Bone marrow (tissue), 2 donors: ENCODE results near the gene GPC1.

Experiments
- DNase-seq, 2 donors: peaks; one replicate each; lab custom pipeline; 2025; lab: John Stamatoyannopoulos, UW

Gene GPC1

GRCh38 chr2:240412975-240413812 is 22.3 kb upstream of the GPC1 start:
- no peak for DNase-seq

- no peak for DNase-seq
Observed at GRCh38 chr2:240413813-240414429, 21.5 kb upstream of the GPC1 start.

- no peak for DNase-seq
Observed at GRCh38 chr2:240416821-240417220, 18.6 kb upstream of the GPC1 start.

GRCh38 chr2:240418311-240418710 is 17.2 kb upstream of the GPC1 start:
- DNase-seq = no peak

GRCh38 chr2:240419271-240419670 is 16.2 kb upstream of the GPC1 start:
- DNase-seq = no peak

GRCh38 chr2:240419723-240420122 is 15.7 kb upstream of the GPC1 start:
- no peak for DNase-seq

- DNase-seq = no peak
Observed at GRCh38 chr2:240420206-240421104, 15.0 kb upstream of the GPC1 start.

- no peak for DNase-seq
Observed at GRCh38 chr2:240421381-240421780, 14.1 kb upstream of the GPC1 start.

- no peak for DNase-seq
Observed at GRCh38 chr2:240422658-240423329, 12.7 kb upstream of the GPC1 start.

- no peak for DNase-seq
Observed at GRCh38 chr2:240423788-240424191, 11.7 kb upstream of the GPC1 start.

GRCh38 chr2:240424341-240425235 is 10.9 kb upstream of the GPC1 start:
- DNase-seq = no peak

GRCh38 chr2:240425236-240425615 is 10.2 kb upstream of the GPC1 start:
- DNase-seq = no peak

GRCh38 chr2:240425697-240426096 is 9.8 kb upstream of the GPC1 start:
- no peak for DNase-seq

- no peak for DNase-seq
Observed at GRCh38 chr2:240426845-240427721, 8.4 kb upstream of the GPC1 start.

GRCh38 chr2:240427729-240428128 is 7.7 kb upstream of the GPC1 start:
- no peak for DNase-seq

GRCh38 chr2:240428245-240428644 is 7.2 kb upstream of the GPC1 start:
- DNase-seq = no peak

- DNase-seq = no peak
Observed at GRCh38 chr2:240429341-240429871, 6.1 kb upstream of the GPC1 start.

GRCh38 chr2:240429872-240430491 is 5.5 kb upstream of the GPC1 start:
- no peak for DNase-seq

- no peak for DNase-seq
Observed at GRCh38 chr2:240430595-240430994, 4.9 kb upstream of the GPC1 start.
